HEK293T (cell line): ENCODE results near the gene ADD1.
A peak's percentile ranks its signal among the peaks of the same experiment; 100 is the strongest.

Experiments
- CTCF ChIA-PET: fragments of 350-600 bp; formaldehyde crosslinking; extraction: SDS; loops from one replicate; lab custom pipeline; 2021; ENCODE audit warnings: antibody characterized with exemption, inconsistent platforms; lab: Yijun Ruan, JAX
- POLR2A ChIA-PET: fragments of 350-600 bp; formaldehyde crosslinking; extraction: SDS; loops from one replicate; lab custom pipeline; 2020; ENCODE audit warnings: antibody characterized with exemption, inconsistent platforms; lab: Yijun Ruan, JAX
- DNase-seq: peaks from one replicate; pipeline ENCODE4 v3.0.0; 2012; ENCODE audit warnings: mixed read lengths; ENCODE audit errors: extremely low spot score
- ARNT ChIP-seq: fragments of 450-650 bp; IDR thresholded peaks from 2 replicates; pipeline ENCODE4 v1.6.1; 2017; ENCODE audit warnings: mild to moderate bottlenecking
- BHLHE40 ChIP-seq: fragments of 450-650 bp; IDR thresholded peaks from 2 replicates; pipeline ENCODE4 v1.6.1; 2016; ENCODE audit warnings: mild to moderate bottlenecking, moderate library complexity, borderline replicate concordance
- CTBP1 ChIP-seq: fragments of 450-650 bp; IDR thresholded peaks from 2 replicates; pipeline ENCODE4 v1.6.1; 2016; ENCODE audit warnings: borderline replicate concordance
- ELF4 ChIP-seq: fragments of 450-650 bp; IDR thresholded peaks from 2 replicates; pipeline ENCODE4 v1.6.1; 2017; ENCODE audit warnings: antibody characterized with exemption
- FOXA1 ChIP-seq: fragments of 450-650 bp; IDR thresholded peaks from 2 replicates; pipeline ENCODE4 v1.6.1; 2016; ENCODE audit warnings: mild to moderate bottlenecking
- FOXK2 ChIP-seq: fragments of 450-650 bp; IDR thresholded peaks from 2 replicates; pipeline ENCODE4 v1.6.1; 2016; ENCODE audit warnings: mild to moderate bottlenecking
- FOXM1 ChIP-seq: fragments of 450-650 bp; IDR thresholded peaks from 2 replicates; pipeline ENCODE4 v1.6.1; 2017; ENCODE audit warnings: mild to moderate bottlenecking, borderline replicate concordance
- HDGF ChIP-seq: fragments of 450-650 bp; IDR thresholded peaks from 2 replicates; pipeline ENCODE4 v1.6.1; 2017; ENCODE audit warnings: antibody characterized with exemption, borderline replicate concordance
- L3MBTL2 ChIP-seq: fragments of 450-650 bp; conservative IDR thresholded peaks from 2 replicates; pipeline ENCODE4 v1.6.1; 2016; ENCODE audit warnings: mild to moderate bottlenecking
- LEF1 ChIP-seq: fragments of 450-650 bp; IDR thresholded peaks from 2 replicates; pipeline ENCODE4 v1.6.1; 2017; ENCODE audit warnings: mild to moderate bottlenecking, borderline replicate concordance
- NFRKB ChIP-seq: fragments of 450-650 bp; IDR thresholded peaks from 2 replicates; pipeline ENCODE4 v1.6.1; 2016; ENCODE audit warnings: mild to moderate bottlenecking, moderate library complexity
- SP1 ChIP-seq: fragments of 450-650 bp; IDR thresholded peaks from 2 replicates; pipeline ENCODE4 v1.6.1; 2017
- SUZ12 ChIP-seq: fragments of 450-650 bp; IDR thresholded peaks from 2 replicates; pipeline ENCODE4 v1.6.1; 2016; ENCODE audit warnings: mild to moderate bottlenecking
- TARDBP ChIP-seq: fragments of 450-650 bp; IDR thresholded peaks from 2 replicates; pipeline ENCODE4 v1.6.1; 2016
- ZNF384 ChIP-seq: fragments of 450-650 bp; IDR thresholded peaks from 2 replicates; pipeline ENCODE4 v1.6.1; 2016
- TF ChIP-seq, protein P1 (sequence below): fragments of 450-650 bp; IDR thresholded peaks from 2 replicates; pipeline ENCODE4 v1.6.1; 2016

ADD1 gene

DNA sequence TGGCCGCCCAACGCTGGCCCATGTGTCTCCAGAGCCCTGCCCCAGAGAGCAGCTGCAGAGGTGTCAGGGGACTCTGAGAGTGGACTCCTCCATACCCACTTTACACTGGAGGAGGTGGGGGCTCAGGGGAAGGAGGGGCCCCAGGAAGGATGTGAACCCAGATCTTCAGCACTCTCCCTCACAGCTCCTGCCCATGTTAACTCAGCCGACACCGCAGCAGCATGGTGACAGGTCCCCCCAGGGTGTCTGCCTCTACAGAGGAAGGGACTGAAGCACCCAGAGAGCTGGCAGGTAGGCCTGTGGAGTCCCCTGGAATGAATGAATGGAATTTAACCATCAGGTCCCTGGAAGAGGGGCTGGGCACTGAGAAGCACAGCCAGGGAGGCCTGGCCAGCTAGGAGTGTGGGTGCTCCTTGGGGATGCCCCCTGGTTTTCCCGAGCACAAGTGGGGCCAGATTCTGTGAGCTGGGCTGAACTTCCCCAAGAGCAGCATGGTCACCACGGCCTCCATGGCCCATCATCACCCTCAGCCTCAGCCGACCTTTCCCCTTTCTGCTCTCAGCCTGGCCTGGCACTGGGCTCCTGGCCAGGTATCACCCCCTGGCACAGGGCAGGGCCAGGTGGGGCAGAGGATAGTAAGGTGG, 28.9 kb upstream of the ADD1 start:
- POLR2A ChIA-PET, result no interaction called here
- CTCF ChIA-PET, result no interaction called here
- TF ChIP-seq L3MBTL2, result no peak
- TF ChIP-seq LEF1, result no peak
- TF ChIP-seq FOXA1, result no peak
- TF ChIP-seq BHLHE40, result no peak
- TF ChIP-seq, protein P1, sequence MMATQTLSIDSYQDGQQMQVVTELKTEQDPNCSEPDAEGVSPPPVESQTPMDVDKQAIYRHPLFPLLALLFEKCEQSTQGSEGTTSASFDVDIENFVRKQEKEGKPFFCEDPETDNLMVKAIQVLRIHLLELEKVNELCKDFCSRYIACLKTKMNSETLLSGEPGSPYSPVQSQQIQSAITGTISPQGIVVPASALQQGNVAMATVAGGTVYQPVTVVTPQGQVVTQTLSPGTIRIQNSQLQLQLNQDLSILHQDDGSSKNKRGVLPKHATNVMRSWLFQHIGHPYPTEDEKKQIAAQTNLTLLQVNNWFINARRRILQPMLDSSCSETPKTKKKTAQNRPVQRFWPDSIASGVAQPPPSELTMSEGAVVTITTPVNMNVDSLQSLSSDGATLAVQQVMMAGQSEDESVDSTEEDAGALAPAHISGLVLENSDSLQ, result no peak
- no peak for TF ChIP-seq ELF4
- no peak for TF ChIP-seq ZNF384
- no peak for TF ChIP-seq SUZ12
- no peak for TF ChIP-seq FOXK2
- TF ChIP-seq CTBP1, result no peak
- no peak for TF ChIP-seq SP1
- TF ChIP-seq FOXM1, result no peak
- no peak for TF ChIP-seq ARNT
- no peak for TF ChIP-seq TARDBP
- TF ChIP-seq NFRKB, result no peak
- no peak for TF ChIP-seq HDGF
- DNase-seq, result no peak

DNA sequence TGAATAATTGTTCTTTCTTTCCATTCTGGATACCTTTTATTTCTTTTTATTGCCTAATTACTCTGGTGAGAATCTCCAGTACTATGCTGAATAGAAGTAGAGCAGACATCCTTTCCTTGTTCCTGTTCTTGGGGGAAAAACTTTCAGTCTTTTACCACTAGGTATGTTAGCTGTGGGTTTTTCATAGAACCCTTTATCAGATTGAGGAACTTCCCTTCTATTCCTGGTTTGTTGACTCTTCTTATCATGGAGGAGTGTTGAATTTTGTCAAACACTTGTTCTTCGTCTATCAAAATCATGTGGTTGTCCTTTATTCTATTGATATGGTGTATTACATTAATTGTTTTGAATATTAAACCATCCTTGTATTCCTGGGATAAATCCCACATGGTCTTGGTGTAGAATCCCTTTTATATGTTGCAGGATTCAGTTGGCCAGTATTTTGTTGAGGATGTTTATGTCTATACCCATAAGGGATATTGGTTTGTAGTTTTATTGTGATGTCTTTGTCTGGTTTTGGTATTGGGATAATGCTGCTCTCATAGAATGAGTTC, 27.2 kb upstream of the ADD1 start:
- no peak for TF ChIP-seq HDGF
- TF ChIP-seq CTBP1, result no peak
- TF ChIP-seq ZNF384, result no peak
- no peak for TF ChIP-seq L3MBTL2
- no peak for TF ChIP-seq FOXA1
- no peak for TF ChIP-seq FOXM1
- no peak for TF ChIP-seq ARNT
- TF ChIP-seq, protein P1, result no peak
- POLR2A ChIA-PET, result no interaction called here
- DNase-seq, result no peak
- CTCF ChIA-PET, result no interaction called here

- ChIA-PET CTCF (no interaction called here), POLR2A (interaction anchor here (1.2 kb wide), 1 partner anchor 54 kb away, joined by 3 read pairs; no protein-coding TSS in a partner anchor)
- TF ChIP-seq ZNF384 (no peak), ELF4 (no peak), FOXM1 (no peak), TARDBP (no peak), HDGF (no peak), NFRKB (no peak), BHLHE40 (no peak), SUZ12 (no peak), ARNT (no peak), FOXK2 (no peak), CTBP1 (no peak), FOXA1 (no peak), LEF1 (no peak), SP1 (no peak), L3MBTL2 (no peak)
- TF ChIP-seq, protein P1, result no peak
- DNase-seq, result no peak
These were observed 26.5 kb upstream of the ADD1 start for GRCh38 chr4:2817137-2817536.

GRCh38 chr4:2817701-2818350, 25.8 kb upstream of the ADD1 start:
- peak; percentile 80 for DNase-seq
- no peak for TF ChIP-seq ZNF384
- no peak for TF ChIP-seq BHLHE40
- TF ChIP-seq NFRKB, result no peak
- no peak for TF ChIP-seq TARDBP
- TF ChIP-seq, protein P1, result no peak
- peak; percentile 86 for TF ChIP-seq L3MBTL2
- TF ChIP-seq SUZ12, result no peak
- ChIA-PET POLR2A (interaction anchor here (1.2 to 1.8 kb wide), 6 partner anchors 11 to 59 kb away, joined by 3 to 8 read pairs (median 6); no protein-coding TSS in a partner anchor), CTCF (no interaction called here)

GRCh38 chr4:2818351-2818939, 25.2 kb upstream of the ADD1 start:
- CTCF ChIA-PET, result no interaction called here
- POLR2A ChIA-PET, result interaction anchor here (0.7 to 1.8 kb wide), 11 partner anchors 12 to 62 kb away, joined by 3 to 8 read pairs (median 4); partner anchors contain the start of gene TNIP2
- DNase-seq, result peak; percentile 45
- TF ChIP-seq ELF4 (no peak), SUZ12 (no peak), FOXA1 (no peak), FOXM1 (no peak), NFRKB (no peak), TARDBP (no peak), HDGF (no peak), L3MBTL2 (no peak), LEF1 (no peak)
- TF ChIP-seq, protein P1, result no peak
